ENCODE data around the gene PHF2.

- TF ChIP-seq CTCF (IDR thresholded peaks at IDR 0.05) (no peak), POLR2AphosphoS5 (IDR thresholded peaks at IDR 0.05) (no peak), POLR2A (IDR thresholded peaks at IDR 0.05) (no peak)
Measured at GRCh38 chr9:93686880-93687236, 110.5 kb downstream of the PHF2 start.

Data from breast epithelium (tissue), 3 donors.